ENCODE data around the gene DRGX.

The DRGX gene

DNA sequence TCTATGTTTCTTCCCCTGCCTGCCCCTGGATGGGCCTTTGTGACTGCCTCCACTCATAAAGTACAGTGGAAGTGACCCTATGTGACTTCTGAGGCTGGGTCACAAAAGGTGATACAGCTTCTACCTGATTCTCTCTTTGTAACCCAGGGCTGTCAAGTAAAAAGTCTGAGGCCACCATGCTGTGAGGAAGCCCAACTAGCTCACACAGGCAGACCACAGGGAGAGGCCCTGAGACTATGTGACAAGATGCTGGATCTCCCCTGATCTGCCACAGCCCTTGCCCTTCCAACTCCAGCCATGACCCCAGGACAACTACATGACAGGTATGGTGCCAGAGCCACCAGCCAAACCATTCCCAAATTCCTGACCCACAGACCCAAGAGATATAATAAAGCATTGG, 45.8 kb downstream of the DRGX start:
- H3K27ac ChIP-seq: no peak overlapping the region
- TF ChIP-seq CTCF (IDR thresholded peaks at IDR 0.05) (no peak), ZFX (IDR thresholded peaks at IDR 0.05; ENCODE audit: borderline replicate concordance) (no peak)

DNA sequence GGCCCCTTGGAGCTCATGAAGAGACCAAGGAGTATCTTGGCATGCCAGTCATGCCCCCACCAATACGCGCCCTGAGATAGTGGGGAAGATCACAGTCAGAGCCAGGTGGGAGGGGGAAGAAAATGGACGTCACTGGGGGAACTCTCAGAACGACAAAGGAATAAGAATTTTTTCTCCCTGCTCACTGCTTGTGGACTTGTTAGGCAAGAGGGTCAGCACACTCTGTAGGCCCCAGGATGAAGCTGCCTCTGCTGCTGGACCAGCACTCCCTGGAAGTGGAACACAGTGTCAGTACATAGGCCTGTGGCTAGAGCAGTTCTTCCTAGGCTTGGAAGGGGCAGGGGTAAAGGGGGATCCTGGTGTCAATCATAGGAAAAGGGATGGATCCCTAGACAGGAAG, 46.5 kb downstream of the DRGX start:
- H3K27ac ChIP-seq: no peak overlapping the region
- no peak for TF ChIP-seq ZFX (IDR thresholded peaks at IDR 0.05; ENCODE audit: borderline replicate concordance)
- TF ChIP-seq CTCF (IDR thresholded peaks at IDR 0.05): no peak

GRCh38 chr10:49348593-49348992, 47.3 kb downstream of the DRGX start:
- no peak overlapping the region for H3K27ac ChIP-seq
- TF ChIP-seq ZFX (IDR thresholded peaks at IDR 0.05; ENCODE audit: borderline replicate concordance) (no peak), CTCF (IDR thresholded peaks at IDR 0.05) (no peak)

- no peak overlapping the region for H3K27ac ChIP-seq
- no peak for TF ChIP-seq CTCF (IDR thresholded peaks at IDR 0.05)
- TF ChIP-seq ZFX (IDR thresholded peaks at IDR 0.05; ENCODE audit: borderline replicate concordance): no peak
Measured at GRCh38 chr10:49347827-49348226, 48.1 kb downstream of the DRGX start.

DNA sequence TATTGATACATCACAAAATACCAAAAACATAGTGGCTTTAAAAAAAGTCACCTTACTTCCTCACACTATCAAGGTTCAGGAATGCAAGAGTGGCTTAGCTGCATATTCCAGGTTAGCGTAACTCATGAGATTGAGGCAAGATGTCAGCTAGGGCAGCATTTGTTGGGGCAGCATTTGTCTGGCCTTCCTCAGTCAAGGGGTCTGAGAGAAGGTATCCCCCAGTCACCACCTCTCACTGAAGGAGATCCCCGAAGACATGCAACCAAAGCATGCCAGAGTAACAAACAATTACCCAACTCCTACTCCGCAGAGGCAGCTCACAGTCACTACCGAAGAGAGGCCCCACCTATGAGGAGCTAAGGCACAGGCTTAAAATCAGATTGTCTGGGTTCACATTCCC, 48.5 kb downstream of the DRGX start:
- TF ChIP-seq CTCF (IDR thresholded peaks at IDR 0.05) (no peak), ZFX (IDR thresholded peaks at IDR 0.05; ENCODE audit: borderline replicate concordance) (no peak)
- no peak overlapping the region for H3K27ac ChIP-seq

DNA sequence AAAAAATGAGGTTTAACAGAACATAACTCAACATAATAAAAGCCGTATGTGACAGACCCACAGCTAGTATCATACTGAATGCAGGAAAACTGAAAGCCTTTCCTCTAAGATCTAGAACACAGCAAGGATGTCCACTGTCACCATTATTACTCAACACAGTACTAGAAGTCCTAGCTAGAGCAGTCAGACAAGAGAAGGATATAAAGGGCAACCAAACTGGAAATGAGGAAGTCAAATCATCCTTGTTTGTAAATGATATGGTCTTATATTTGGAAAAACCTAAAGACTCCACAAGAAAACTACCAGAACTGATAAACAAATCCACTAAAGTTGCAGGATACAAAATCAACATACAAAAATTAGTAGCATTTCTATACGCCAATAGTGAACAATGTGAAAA, 51.0 kb downstream of the DRGX start:
- TF ChIP-seq CTCF (IDR thresholded peaks at IDR 0.05) (no peak), ZFX (IDR thresholded peaks at IDR 0.05; ENCODE audit: borderline replicate concordance) (no peak)
- no peak overlapping the region for H3K27ac ChIP-seq

GRCh38 chr10:49338604-49339003, 57.3 kb downstream of the DRGX start:
- TF ChIP-seq CTCF (IDR thresholded peaks at IDR 0.05) (no peak), ZFX (IDR thresholded peaks at IDR 0.05; ENCODE audit: borderline replicate concordance) (no peak)
- no peak overlapping the region for H3K27ac ChIP-seq
